H9 (cell line): Measurements from ENCODE around the gene SCN5A. TPM values are rescaled to one million over a fixed set of nuclear protein-coding genes. Genes with fewer than 3 reads are reported as not detected.

Experiments used
- DNase-seq: peaks from one replicate; pipeline ENCODE4 v3.0.0-alpha.2; 2017
- H2AFZ ChIP-seq: one replicate; pipeline ENCODE4 v1.6.1; 2013; ENCODE audit warnings: mild to moderate bottlenecking, low read length, control low read depth, moderate library complexity
- H2AK5ac ChIP-seq: 2 replicates; pipeline ENCODE4 v1.6.1; 2013; ENCODE audit warnings: low read length, control low read depth, mixed read lengths; ENCODE audit not compliant: insufficient read length
- H2BK120ac ChIP-seq: one replicate; pipeline ENCODE4 v1.6.1; 2013; ENCODE audit warnings: low read depth, mild to moderate bottlenecking, low read length, control low read depth, inconsistent platforms; ENCODE audit not compliant: poor library complexity, severe bottlenecking
- H2BK12ac ChIP-seq: 2 replicates; pipeline ENCODE4 v1.6.1; 2013; ENCODE audit warnings: low read length, control low read depth, mixed read lengths, low read depth; ENCODE audit not compliant: insufficient read length
- H2BK15ac ChIP-seq: 2 replicates; pipeline ENCODE4 v1.6.1; 2013; ENCODE audit warnings: low read depth, low read length, control low read depth
- H2BK20ac ChIP-seq: one replicate; pipeline ENCODE4 v1.6.1; 2013; ENCODE audit warnings: low read depth, mild to moderate bottlenecking, low read length, control low read depth, inconsistent platforms; ENCODE audit not compliant: poor library complexity, severe bottlenecking
- H2BK5ac ChIP-seq: 2 replicates; pipeline ENCODE4 v1.6.1; 2013; ENCODE audit warnings: low read length, control low read depth, mixed read lengths; ENCODE audit not compliant: insufficient read length
- H3K14ac ChIP-seq: 2 replicates; pipeline ENCODE4 v1.6.1; 2013; ENCODE audit warnings: low read length, control low read depth; ENCODE audit not compliant: insufficient read depth
- H3K18ac ChIP-seq: 2 replicates; pipeline ENCODE4 v1.6.1; 2013; ENCODE audit warnings: low read depth, mild to moderate bottlenecking, mixed read lengths, low read length, control low read depth; ENCODE audit not compliant: insufficient read length
- H3K23ac ChIP-seq: 2 replicates; pipeline ENCODE4 v1.6.1; 2013; ENCODE audit warnings: low read length, control low read depth, mixed read lengths, low read depth; ENCODE audit not compliant: insufficient read length
- H3K23me2 ChIP-seq: 2 replicates; pipeline ENCODE4 v1.6.1; 2013; ENCODE audit warnings: low read depth, mild to moderate bottlenecking, mixed read lengths, low read length, control low read depth; ENCODE audit not compliant: insufficient read length, poor library complexity, severe bottlenecking
- H3K27ac ChIP-seq: 2 replicates; pipeline ENCODE4 v1.5.1; 2013; ENCODE audit warnings: low read length, control low read depth, mixed read lengths, low read depth; ENCODE audit not compliant: insufficient read length
- H3K27me3 ChIP-seq: 2 replicates; pipeline ENCODE4 v1.6.1; 2013; ENCODE audit warnings: low read length, control low read depth, inconsistent platforms; ENCODE audit not compliant: insufficient read depth
- H3K4ac ChIP-seq: 2 replicates; pipeline ENCODE4 v1.6.1; 2013; ENCODE audit warnings: low read depth, mild to moderate bottlenecking, control low read depth, inconsistent platforms, low read length, moderate library complexity
- H3K4me1 ChIP-seq: 2 replicates; pipeline ENCODE4 v1.6.1; 2013; ENCODE audit warnings: low read length, control low read depth, inconsistent platforms; ENCODE audit not compliant: insufficient read depth
- H3K4me2 ChIP-seq: 2 replicates; pipeline ENCODE4 v1.6.1; 2013; ENCODE audit warnings: low read length, control low read depth, mixed read lengths; ENCODE audit not compliant: insufficient read length, insufficient read depth
- H3K56ac ChIP-seq: 2 replicates; pipeline ENCODE4 v1.6.1; 2013; ENCODE audit warnings: low read depth, mild to moderate bottlenecking, mixed read lengths, low read length, control low read depth; ENCODE audit not compliant: insufficient read length
- H3K79me1 ChIP-seq: 2 replicates; pipeline ENCODE4 v1.6.1; 2013; ENCODE audit warnings: low read depth, mild to moderate bottlenecking, moderate library complexity, low read length, control low read depth, inconsistent platforms; ENCODE audit not compliant: insufficient read depth, poor library complexity, severe bottlenecking
- H3K79me2 ChIP-seq: 2 replicates; pipeline ENCODE4 v1.6.1; 2013; ENCODE audit warnings: low read length, control low read depth, inconsistent platforms; ENCODE audit not compliant: insufficient read depth
- H3K9ac ChIP-seq: 2 replicates; pipeline ENCODE4 v1.6.1; 2013; ENCODE audit warnings: low read length, control low read depth, mixed read lengths; ENCODE audit not compliant: insufficient read length; ENCODE audit errors: extremely low read depth
- H3K9me3 ChIP-seq: one replicate; pipeline ENCODE4 v1.6.1; 2013; ENCODE audit warnings: low read depth, low read length, inconsistent platforms; ENCODE audit not compliant: control insufficient read depth
- H3T11ph ChIP-seq: one replicate; pipeline ENCODE4 v1.6.1; 2013; ENCODE audit warnings: mild to moderate bottlenecking, low read length, control low read depth, inconsistent platforms
- H4K20me1 ChIP-seq: one replicate; pipeline ENCODE4 v1.6.1; 2013; ENCODE audit not compliant: control insufficient read depth, insufficient read length, insufficient read depth
- H4K5ac ChIP-seq: 2 replicates; pipeline ENCODE4 v1.6.1; 2013; ENCODE audit warnings: low read depth, mild to moderate bottlenecking, mixed read lengths, low read length, control low read depth; ENCODE audit not compliant: insufficient read length
- H4K8ac ChIP-seq: replicated peaks from 2 replicates; pipeline ENCODE4 v1.6.1; 2013; ENCODE audit warnings: low read length, control low read depth, mixed read lengths, low read depth; ENCODE audit not compliant: insufficient read length
- H4K91ac ChIP-seq: 2 replicates; pipeline ENCODE4 v1.6.1; 2013; ENCODE audit warnings: low read depth, mild to moderate bottlenecking, moderate library complexity, mixed read lengths, low read length, control low read depth; ENCODE audit not compliant: insufficient read length
- H3K27ac Mint-ChIP-seq, 3 experiments: 2 replicates in 2 of 3; 3 replicates in 1 of 3; pipeline ENCODE4 v1.8.0; 2020 to 2021; ENCODE audit warnings: mixed read lengths in 3 of 3, mild to moderate bottlenecking in 1 of 3, moderate library complexity in 1 of 3
- H3K27me3 Mint-ChIP-seq: 2 replicates; pipeline ENCODE4 v1.8.0; 2021; ENCODE audit warnings: low read depth, mild to moderate bottlenecking, moderate library complexity, mixed read lengths
- H3K36me3 Mint-ChIP-seq, 3 experiments: 2 replicates in 2 of 3; 3 replicates in 1 of 3; pipeline ENCODE4 v1.8.0; 2020 to 2021; ENCODE audit warnings: low read depth in 3 of 3, mixed read lengths in 3 of 3; ENCODE audit not compliant: insufficient read depth in 1 of 3
- H3K4me1 Mint-ChIP-seq, 2 experiments: 2 replicates each; pipeline ENCODE4 v1.8.0; 2020; ENCODE audit warnings: mixed read lengths in 2 of 2
- H3K4me3 Mint-ChIP-seq, 2 experiments: 2 replicates in 1 of 2; 3 replicates in 1 of 2; pipeline ENCODE4 v1.8.0; 2020 to 2021; ENCODE audit warnings: mild to moderate bottlenecking in 2 of 2, mixed read lengths in 2 of 2, moderate library complexity in 1 of 2
- H3K9me3 Mint-ChIP-seq, 2 experiments: 2 replicates in 1 of 2; 3 replicates in 1 of 2; pipeline ENCODE4 v1.8.0; 2020; ENCODE audit warnings: mild to moderate bottlenecking in 2 of 2, mixed read lengths in 2 of 2, moderate library complexity in 1 of 2
- WGBS: extraction: QIAGEN DNeasy Blood & Tissue Kit; methylation state at CpG from one replicate; pipeline ENCODE4 v1.1.7; 2013; ENCODE audit warnings: missing lambda C conversion rate, low lambda C conversion rate, mixed read lengths; ENCODE audit not compliant: insufficient read length; ENCODE audit errors: extremely low coverage; 5-methylcytosine and 5-hydroxymethylcytosine counted together
- total RNA-seq: library from RNA; stranded (reverse); gene quantifications from 2 replicates; pipeline ENCODE4 v1.2.1, GENCODE V29; 2021
- TF ChIP-seq, protein P1 (sequence below): fragments of 200-600 bp; sonication (generic); conservative IDR thresholded peaks from 3 replicates; pipeline ENCODE4 v1.8.0; 2021; ENCODE audit warnings: antibody characterized with exemption, mild to moderate bottlenecking

SCN5A gene
- total RNA-seq, 1 experiment from 2014 or later = 6.5 TPM

DNA sequence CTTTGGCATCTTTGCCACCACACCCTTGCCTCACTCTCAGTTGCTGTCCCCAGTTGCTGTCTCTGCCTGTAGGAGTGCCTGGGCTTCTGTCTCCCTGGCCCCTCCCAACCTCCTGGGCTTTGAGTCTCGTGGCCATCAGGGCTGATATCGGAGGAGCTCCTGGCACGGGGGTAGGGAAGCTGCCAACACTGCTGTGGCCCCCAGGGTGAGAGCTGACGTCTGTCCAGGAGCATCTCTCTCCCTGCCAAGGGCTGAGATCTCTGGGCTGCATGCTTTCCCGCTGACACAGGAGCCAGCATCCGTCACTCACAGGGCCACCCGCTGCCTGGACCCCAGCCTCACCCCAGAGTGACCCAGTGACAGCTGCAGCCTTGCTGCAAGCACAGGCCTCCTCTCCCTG is 105.9 kb downstream of the SCN5A start:
- no peak overlapping the region for H3T11ph ChIP-seq
- H2BK20ac ChIP-seq = no peak overlapping the region
- no peak overlapping the region for H3K4me2 ChIP-seq
- no peak overlapping the region for H3K56ac ChIP-seq
- DNase-seq = no peak
- H3K27ac Mint-ChIP-seq = no peak overlapping the region; a peak in 1 of 7 replicates
- no peak overlapping the region for H2BK15ac ChIP-seq
- H3K4ac ChIP-seq = no peak overlapping the region
- no peak overlapping the region for H2AFZ ChIP-seq
- peaks cover 20 to 27% of the 10 kb centered on the region in 2 experiments for H3K4me1 Mint-ChIP-seq
- H3K14ac ChIP-seq = no peak overlapping the region
- H3K9me3 Mint-ChIP-seq = no peaks in the 10 kb centered on the region
- H2BK120ac ChIP-seq = no peak overlapping the region
- no peak overlapping the region for H4K91ac ChIP-seq
- TF ChIP-seq, protein P1, sequence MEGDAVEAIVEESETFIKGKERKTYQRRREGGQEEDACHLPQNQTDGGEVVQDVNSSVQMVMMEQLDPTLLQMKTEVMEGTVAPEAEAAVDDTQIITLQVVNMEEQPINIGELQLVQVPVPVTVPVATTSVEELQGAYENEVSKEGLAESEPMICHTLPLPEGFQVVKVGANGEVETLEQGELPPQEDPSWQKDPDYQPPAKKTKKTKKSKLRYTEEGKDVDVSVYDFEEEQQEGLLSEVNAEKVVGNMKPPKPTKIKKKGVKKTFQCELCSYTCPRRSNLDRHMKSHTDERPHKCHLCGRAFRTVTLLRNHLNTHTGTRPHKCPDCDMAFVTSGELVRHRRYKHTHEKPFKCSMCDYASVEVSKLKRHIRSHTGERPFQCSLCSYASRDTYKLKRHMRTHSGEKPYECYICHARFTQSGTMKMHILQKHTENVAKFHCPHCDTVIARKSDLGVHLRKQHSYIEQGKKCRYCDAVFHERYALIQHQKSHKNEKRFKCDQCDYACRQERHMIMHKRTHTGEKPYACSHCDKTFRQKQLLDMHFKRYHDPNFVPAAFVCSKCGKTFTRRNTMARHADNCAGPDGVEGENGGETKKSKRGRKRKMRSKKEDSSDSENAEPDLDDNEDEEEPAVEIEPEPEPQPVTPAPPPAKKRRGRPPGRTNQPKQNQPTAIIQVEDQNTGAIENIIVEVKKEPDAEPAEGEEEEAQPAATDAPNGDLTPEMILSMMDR = no peak
- H2BK12ac ChIP-seq = no peak overlapping the region
- no peaks in the 10 kb centered on the region for H4K20me1 ChIP-seq
- no peaks in the 10 kb centered on the region for H3K23me2 ChIP-seq
- H3K4me3 Mint-ChIP-seq = no peak overlapping the region
- H4K5ac ChIP-seq = no peak overlapping the region
- no peak overlapping the region for H3K27ac ChIP-seq
- no peak overlapping the region for H3K23ac ChIP-seq
- no peaks in the 10 kb centered on the region for H3K27me3 ChIP-seq
- WGBS = no CpG with 5 or more reads among the region's 7 CpGs
- no peaks in the 10 kb centered on the region for H3K79me2 ChIP-seq
- no peaks in the 10 kb centered on the region for H3K9me3 ChIP-seq
- H3K18ac ChIP-seq = no peak overlapping the region
- H2AK5ac ChIP-seq = no peak overlapping the region
- no peaks in the 10 kb centered on the region for H3K4me1 ChIP-seq
- no peak overlapping the region for H4K8ac ChIP-seq
- H3K9ac ChIP-seq = no peak overlapping the region
- no peaks in the 10 kb centered on the region for H3K36me3 Mint-ChIP-seq
- no peak overlapping the region for H2BK5ac ChIP-seq
- H3K79me1 ChIP-seq = no peaks in the 10 kb centered on the region
- peaks cover 2% of the 10 kb centered on the region for H3K27me3 Mint-ChIP-seq
